HG03045 (cell line): ENCODE measurements around the gene MRPL32.

ENCODE experiments used
- ATAC-seq: cut with Tn5 transposase; IDR thresholded peaks from one replicate; pipeline ENCODE4 v1.9.1; 2021; ENCODE audit warnings: mild to moderate bottlenecking, moderate library complexity; ENCODE audit not compliant: unreplicated experiment

Gene MRPL32

DNA sequence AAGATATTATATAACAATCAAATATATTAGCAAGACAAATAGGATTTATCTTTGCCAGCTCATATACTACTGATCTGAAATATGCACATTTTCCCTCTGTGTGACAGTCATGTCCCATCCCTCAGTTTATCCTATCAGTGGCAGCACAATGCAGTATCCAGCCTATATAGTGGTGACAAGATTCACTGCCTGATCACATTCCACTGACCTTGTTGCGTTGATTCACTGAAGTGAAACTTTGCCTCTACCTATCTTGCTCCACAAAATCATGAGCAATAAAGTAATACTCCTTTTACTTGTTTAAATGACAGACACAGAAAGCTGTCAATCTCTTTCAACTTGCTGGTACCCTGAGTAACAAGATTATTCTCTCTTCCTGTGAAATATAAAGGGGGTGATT, 6.5 kb upstream of the MRPL32 start:
- ATAC-seq = no peak

DNA sequence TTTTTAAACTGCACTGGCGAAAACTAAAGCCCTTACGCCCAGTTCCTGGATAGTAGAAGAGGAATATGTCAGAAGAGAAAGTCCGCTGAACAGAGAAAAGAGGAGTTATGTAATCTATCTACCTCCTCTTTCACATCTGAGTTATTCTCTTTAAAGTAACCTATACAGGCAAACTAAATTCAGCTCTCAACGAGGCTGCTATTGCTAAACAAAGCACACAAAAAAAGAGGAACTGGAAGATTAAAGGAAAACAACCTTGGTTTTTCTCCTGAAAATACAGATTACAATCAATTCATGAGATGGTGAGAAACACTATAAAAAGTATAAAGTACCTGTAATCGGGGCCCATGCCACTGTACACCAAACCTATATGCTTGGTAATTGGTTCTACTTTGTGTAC, 6.0 kb upstream of the MRPL32 start:
- ATAC-seq = no peak

DNA sequence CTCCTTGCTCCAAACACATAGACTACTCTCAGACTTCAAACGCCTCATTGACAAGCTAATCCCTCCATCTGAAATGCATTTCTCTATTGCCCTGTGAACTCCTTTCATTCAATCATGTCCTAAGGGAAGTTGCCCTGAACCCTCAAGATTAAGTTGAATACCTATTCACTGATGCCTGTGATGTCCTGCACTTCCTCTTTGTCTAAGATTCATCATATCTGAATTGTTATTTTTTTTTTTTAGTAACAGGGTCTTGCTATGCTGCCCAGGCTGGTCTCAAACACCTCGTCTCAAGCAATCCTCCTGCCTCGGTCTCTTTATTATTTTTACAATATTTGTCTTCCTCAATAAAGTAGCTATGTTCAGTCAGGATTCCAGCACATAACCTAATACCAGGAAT, 3.4 kb upstream of the MRPL32 start:
- no peak for ATAC-seq

- no peak for ATAC-seq
Measured at GRCh38 chr7:42929449-42929848, 2.7 kb upstream of the MRPL32 start.

DNA sequence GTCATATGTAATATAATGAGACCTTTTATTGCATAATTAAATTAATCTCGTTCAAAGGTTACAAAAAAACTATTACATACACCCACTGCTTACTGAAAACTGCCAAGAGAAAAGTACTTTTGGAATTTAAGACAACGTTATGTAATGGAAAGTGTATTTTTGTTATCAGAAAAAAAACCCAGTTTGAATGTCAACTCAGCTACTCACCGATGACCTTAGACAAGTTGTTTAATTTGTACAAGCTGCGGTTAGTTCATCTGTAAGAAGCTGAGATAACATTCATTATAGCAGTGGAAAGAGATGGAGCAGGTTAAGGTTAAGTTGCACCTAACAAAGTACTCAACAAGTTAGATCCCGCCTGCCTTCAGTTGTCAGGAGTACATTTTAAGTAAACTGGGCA, 1.3 kb upstream of the MRPL32 start:
- no peak for ATAC-seq

DNA sequence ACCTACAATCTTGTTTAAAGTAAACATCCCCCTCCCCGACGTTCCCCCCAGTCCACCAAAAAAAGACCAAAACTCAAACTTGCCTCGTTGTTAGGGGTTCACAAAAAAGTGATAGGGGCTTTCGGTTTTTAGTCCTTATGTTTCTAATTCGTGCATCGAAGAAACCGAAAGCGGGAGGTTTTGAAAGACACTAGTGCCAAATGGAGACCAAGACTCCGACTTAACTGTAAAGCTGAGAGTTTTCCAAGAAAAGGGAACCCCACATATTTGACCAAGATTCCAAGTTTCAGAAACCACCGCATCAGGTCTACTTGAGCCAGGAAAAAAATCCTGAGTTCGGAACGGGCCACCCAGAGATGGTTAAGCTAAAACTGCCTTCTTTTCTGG, 736 bp upstream of the MRPL32 start:
- no peak for ATAC-seq

DNA sequence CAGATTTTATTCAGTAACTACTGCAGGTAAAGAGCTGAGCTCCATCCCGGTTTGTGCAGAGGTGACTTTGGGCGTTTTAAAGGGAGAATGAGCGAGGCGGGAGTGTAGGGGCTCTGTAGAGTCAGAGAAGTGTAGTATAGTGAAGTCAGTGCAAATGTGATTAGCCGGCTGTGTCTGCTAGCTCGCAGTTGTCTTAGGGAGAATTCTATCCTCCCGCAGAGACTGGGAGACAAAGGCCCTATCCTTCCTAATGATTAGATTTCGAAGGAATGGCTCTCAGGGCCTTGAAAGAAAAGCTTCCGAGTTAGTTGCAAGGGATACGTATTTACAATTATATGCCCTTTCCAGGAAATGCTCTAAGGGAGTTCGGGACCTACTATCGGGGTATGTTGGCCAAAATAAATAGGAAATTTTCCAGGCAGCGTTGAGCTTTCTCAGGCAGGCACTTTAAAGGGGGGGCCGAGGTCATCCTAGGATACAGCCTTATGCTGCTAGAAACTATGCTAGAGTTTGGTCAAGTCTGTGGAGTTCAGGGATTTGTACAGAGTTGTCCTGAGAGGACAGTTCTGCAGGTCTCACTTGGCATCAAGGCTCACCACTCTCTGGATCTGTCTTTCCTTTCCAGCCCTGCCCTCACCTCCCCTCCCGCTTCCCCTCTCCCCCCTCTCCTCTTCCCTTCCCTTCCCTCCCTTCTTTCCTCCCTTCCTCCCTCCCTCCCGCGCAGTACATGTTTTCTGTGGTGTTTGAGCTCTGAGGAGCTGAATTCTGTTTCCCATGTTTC, 825 bp downstream of the MRPL32 start:
- ATAC-seq = no peak

DNA sequence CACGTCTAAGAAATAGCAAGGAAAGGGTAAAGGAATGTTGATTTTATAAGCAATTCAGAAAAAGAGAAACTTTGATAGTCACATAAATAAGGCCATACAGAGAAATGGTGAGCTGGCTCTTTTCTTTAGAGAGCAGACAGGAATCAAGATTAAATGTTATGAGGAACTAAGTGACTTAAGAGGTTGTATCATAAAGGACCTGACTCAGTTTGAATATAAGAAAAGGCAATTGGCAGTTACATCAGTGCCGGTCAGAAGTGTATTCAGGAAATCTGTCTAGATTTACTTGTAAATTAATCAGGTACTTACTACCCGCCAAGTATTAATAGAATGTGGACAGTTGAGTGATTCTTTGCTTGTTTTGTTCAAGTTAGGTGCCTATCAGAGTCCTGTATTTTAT, 2.1 kb downstream of the MRPL32 start:
- ATAC-seq = no peak

GRCh38 chr7:42935861-42936260, 3.7 kb downstream of the MRPL32 start:
- ATAC-seq = no peak

DNA sequence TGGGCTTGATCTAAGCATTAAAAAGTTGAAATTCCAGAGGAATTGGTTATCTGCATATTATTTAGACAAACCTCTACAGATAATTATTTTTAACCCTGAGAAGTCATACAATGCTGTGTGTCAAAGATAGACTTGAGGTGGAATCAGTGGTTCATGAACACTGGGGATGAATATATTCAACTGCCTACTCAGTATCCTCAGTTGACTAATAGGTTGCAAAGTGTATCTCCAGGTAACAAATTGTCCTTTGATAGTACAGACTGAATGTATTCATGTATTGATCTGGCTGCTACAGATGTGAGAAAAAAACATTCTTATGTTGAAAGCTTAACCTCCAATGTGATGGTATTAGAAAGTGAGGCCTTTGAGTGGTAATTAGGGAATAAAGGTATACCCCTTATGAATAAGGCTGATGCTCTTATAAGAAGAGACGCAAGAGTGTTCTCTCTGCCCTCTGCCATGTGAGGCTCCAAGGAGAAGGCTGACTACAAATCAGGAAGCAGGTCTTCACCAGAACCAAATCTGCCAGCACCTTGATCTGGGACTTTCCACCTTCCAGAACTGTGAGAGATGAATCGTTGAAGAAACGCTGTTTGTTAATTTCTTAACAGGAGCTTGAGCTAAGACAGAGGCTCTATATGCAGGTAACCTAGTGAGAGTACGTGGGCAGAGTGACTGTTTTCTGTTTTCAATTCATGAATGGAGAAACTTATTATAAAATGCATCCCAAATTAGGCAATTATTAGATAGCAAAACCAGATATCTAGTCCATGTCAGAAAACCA, 7.5 kb downstream of the MRPL32 start:
- no peak for ATAC-seq

DNA sequence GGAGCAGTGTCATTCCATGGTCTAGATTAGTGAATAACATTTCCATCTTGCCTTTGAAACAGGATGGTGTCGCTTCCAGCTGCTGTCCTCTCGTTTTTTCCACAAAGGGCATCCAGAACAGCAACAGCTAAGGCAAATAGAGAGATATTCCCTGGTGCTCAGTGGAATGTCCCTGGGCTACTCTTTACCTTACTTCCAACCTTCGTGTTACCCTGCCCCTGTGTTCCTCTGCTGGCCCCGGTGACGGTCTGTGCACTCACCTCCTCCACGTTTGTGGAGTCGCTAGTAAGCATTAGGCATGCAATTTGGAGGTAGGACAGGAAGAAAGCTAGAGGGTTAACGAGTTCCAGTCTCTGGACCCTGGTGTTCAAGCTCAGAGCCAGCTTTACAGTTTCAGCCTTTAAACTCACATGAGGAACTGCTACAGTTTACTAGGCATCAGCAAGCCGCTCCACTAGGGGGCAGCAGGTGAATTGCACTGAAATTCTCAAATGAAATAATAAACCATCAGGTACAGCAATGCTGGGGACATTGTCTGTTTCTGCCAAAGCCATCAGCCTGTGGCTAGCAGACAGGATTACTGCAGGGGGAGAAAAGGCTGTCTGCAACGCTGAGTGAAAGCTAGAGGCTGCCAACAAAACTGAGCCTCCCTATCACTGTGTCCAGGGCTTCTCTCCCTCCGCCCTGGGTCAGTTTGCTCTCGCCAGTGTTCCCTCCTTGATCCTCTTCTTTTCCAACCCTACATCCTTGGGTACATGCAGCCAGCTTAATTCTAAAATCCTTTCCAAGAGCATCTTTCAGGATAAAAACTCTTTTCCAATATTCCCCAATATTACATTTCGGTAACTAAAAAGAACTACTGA, 9.0 kb downstream of the MRPL32 start:
- peak; percentile 48 for ATAC-seq

- ATAC-seq = peak; percentile 67
Measured at GRCh38 chr7:42945821-42946626, 13.8 kb downstream of the MRPL32 start.

DNA sequence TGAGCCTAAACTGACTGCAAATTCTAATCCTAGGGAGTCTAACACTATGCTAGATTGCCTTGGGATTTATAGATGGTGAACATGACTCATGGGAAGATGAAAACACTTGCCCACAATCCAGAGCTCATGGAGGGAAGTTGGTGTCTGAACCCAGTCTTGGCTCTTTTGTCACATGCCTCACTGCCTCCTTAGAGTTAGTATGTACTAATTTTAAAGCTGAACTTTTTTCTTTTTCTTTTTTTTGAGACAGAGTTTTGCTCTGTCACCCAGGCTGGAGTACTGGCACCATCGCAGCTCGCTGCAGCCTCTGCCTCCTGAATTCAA, 14.4 kb downstream of the MRPL32 start:
- ATAC-seq = no peak

DNA sequence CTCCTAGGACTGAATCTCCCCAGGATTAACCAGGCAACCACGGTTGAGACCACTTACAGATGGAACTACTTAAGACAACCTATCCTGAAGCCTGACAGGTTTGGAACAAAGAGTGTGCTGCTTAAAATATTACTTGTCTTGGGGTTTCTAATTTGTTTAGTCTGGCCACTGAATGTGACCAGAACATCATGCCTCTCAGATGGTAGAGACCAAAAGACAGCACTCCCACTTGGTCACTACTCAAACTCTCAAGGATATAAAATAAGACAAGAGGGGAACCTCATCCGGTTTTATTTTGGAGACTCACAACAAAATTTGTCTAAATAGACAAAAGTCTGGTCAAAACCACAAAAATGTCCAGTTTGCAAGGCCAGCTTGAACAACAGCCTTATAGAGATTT, 15.3 kb downstream of the MRPL32 start:
- no peak for ATAC-seq

DNA sequence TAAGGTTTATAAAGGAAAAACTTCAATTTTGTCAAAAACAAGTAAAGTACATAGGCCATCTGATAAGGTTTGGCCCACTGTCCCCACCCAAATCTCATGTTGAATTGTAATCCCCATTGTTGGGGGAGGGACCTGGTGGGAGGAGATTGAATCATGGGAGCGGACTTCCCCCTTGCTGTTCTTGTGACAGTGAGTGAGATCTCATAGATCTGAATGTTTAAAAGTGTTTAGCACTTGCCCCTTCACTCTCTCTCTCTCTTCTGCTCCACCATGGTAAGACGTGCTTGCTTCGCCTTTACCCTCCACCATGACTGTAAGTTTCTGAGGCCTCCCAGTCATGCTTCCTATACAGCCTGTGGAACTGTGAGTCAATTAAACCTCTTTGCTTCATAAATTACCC, 18.2 kb downstream of the MRPL32 start:
- ATAC-seq = no peak

DNA sequence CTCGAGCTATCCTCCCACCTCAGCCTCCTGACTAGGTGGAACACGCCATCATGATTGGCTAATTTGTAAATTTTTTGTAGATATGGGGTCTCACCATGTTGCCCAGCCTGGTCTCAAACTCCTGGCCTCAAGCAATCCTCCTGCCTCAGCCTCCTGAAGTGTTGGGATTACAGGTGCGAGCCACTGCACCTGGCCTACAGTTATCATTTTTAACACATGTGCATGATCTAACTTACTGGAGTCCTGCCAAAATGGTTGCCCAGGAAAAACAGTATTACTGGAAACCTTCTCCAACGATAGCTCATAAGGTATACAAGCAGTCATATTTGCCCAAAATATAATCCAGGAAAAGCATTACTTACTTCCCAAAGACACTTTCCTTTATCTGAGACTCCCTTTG, 20.2 kb downstream of the MRPL32 start:
- no peak for ATAC-seq

DNA sequence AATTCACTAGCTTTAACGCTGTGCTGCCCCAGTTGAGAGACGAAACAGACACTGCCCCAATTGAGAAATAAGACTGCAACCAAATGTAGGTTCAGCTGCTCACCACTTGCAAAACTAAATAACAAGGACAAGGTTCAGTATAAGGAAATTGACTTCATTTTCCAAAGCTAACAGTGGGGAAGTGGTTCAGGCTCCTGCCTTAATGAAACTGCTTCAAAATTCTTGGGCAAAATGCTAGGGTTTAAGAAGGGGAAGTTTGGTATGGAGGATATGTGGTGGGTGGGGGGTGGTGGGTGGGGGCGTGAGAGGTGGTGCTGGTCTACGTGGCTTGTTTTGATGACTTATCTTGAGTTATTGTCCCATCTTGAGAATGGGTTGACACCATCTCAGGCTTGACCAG, 21.8 kb downstream of the MRPL32 start:
- no peak for ATAC-seq

DNA sequence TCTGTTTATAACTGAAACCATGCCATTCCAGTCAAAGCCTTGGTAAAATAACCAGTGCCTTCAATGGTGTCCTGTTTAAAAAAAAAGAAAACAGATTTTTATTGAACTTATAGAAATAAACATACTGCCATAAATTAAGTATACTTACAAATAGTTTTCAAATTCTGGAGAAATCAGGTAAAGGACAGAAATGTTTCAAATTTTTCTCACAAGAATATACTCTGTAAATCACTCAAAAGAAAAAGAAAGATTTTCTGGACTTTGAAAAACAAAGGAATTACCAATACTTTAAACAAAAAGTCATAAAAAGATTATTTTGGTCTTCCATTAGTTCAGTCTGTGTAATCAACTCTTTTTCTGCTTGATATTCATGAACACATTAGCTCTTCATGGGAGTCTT, 23.9 kb downstream of the MRPL32 start:
- no peak for ATAC-seq

DNA sequence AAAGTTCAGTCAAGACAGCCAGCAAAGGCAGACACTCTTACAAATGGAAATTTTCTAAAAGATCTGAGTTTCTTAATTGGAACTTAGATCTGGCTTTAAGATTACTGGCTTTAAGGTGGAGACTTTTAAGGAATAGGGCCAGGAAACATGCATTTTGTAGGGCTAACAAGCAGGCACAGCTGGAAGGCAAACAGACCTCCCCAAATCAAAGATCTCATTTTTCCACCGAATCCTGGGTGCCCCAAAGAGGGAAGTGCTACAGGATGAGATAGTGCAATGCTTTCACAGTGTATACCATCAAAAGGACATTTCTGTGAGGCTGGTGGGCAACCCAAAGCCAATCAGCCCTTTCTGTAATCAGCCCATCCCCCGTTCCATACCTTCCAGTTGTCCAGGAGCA, 27.4 kb downstream of the MRPL32 start:
- no peak for ATAC-seq

DNA sequence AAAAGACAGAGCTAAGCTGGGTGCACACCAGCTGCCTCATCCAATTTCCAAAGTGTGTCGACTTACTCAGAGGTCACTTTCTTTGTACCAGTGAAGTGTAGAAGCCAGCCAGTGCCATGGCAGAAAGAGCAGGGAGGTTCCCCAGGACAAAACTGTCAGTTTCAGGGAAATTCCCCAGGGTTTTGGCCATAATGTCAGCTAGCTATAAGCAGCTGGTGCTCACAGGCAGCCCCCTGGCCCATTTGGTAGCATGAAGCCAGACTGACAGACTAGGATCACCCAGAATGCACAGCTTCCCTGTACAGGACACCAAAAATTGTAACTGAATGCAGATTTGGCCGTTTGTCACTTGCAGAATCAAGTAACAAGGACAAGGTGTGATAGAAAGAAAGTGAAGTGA, 28.6 kb downstream of the MRPL32 start:
- ATAC-seq = no peak

DNA sequence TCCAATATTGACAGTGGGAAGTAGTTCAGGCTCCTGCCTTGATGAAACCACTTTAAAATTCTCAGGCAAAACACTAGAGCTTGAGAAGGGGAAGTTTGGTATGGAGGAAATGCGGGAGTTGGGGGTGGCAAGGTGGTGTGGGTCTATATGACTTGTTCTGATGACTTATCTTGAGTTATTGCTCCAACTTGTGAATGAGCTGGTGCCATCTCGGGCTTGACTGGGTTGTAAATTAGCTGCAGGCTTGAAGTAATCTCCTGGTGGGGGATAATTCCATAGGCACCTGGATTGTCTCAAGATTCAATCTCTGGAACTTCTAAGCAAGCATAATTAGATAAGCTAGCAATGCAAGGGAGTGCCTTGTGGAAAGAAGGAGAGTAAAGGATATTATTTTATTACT, 29.0 kb downstream of the MRPL32 start:
- no peak for ATAC-seq
